Neuronal stem cell (in vitro differentiated cells): ENCODE results near the gene UBA52.

Experiments used
- DNase-seq: peaks from one replicate; pipeline ENCODE4 v3.0.0-alpha.2; 2013; ENCODE audit warnings: low spot score
- H2AFZ ChIP-seq: one replicate; pipeline ENCODE4 v1.6.1; 2013; ENCODE audit warnings: mild to moderate bottlenecking, low read length, inconsistent platforms
- H2AK5ac ChIP-seq: 2 replicates; pipeline ENCODE4 v1.6.1; 2013; ENCODE audit warnings: low read depth, mild to moderate bottlenecking, inconsistent platforms, low read length, moderate library complexity, mixed read lengths
- H2BK120ac ChIP-seq: 2 replicates; pipeline ENCODE4 v1.6.1; 2013; ENCODE audit warnings: low read depth, mild to moderate bottlenecking, inconsistent platforms, low read length, moderate library complexity, mixed read lengths
- H2BK12ac ChIP-seq: one replicate; pipeline ENCODE4 v1.6.1; 2013; ENCODE audit warnings: low read length, inconsistent platforms
- H2BK15ac ChIP-seq: 2 replicates; pipeline ENCODE4 v1.6.1; 2013; ENCODE audit warnings: mild to moderate bottlenecking, low read length, inconsistent platforms, mixed read lengths
- H2BK5ac ChIP-seq: one replicate; pipeline ENCODE4 v1.6.1; 2013; ENCODE audit warnings: inconsistent platforms, mild to moderate bottlenecking, low read length, moderate library complexity
- H3K14ac ChIP-seq: one replicate; pipeline ENCODE4 v1.6.1; 2013; ENCODE audit warnings: low read length, inconsistent platforms
- H3K18ac ChIP-seq: 2 replicates; pipeline ENCODE4 v1.6.1; 2013; ENCODE audit warnings: low read length, inconsistent platforms
- H3K23ac ChIP-seq: 2 replicates; pipeline ENCODE4 v1.6.1; 2013; ENCODE audit warnings: low read depth, mild to moderate bottlenecking, mixed read lengths, low read length, inconsistent platforms; ENCODE audit not compliant: poor library complexity
- H3K27ac ChIP-seq: replicated peaks from 3 replicates; pipeline ENCODE4 v1.5.1; 2013; ENCODE audit warnings: low read length, inconsistent platforms
- H3K27me3 ChIP-seq, 3 experiments: 2 replicates each; pipeline ENCODE4 v1.6.1; 2013; ENCODE audit warnings: low read length in 3 of 3, mild to moderate bottlenecking in 2 of 3, inconsistent platforms in 1 of 3, low read depth in 1 of 3, mixed read lengths in 1 of 3, moderate library complexity in 1 of 3; ENCODE audit not compliant: control insufficient read depth in 3 of 3, insufficient read depth in 3 of 3
- H3K36me3 ChIP-seq, 2 donors: replicated peaks in 1 of 2; 2 replicates each; pipeline ENCODE4 v1.6.1; 2013; ENCODE audit warnings: low read length in 2 of 2; ENCODE audit not compliant: control insufficient read depth in 2 of 2, insufficient read depth in 2 of 2
- H3K4ac ChIP-seq: 2 replicates; pipeline ENCODE4 v1.6.1; 2013; ENCODE audit warnings: inconsistent platforms, mild to moderate bottlenecking, low read length, moderate library complexity
- H3K4me1 ChIP-seq, 2 donors: 1 replicate in 1 of 2; 2 replicates in 1 of 2; pipeline ENCODE4 v1.6.1; 2013; ENCODE audit warnings: low read length in 2 of 2, low read depth in 1 of 2; ENCODE audit not compliant: control insufficient read depth in 2 of 2, insufficient read depth in 1 of 2
- H3K4me2 ChIP-seq: one replicate; pipeline ENCODE4 v1.6.1; 2013; ENCODE audit warnings: mild to moderate bottlenecking, low read length, inconsistent platforms; ENCODE audit not compliant: insufficient read depth, poor library complexity, severe bottlenecking
- H3K4me3 ChIP-seq, 2 donors: 2 replicates each; pipeline ENCODE4 v1.5.1; 2013; ENCODE audit warnings: low read length in 2 of 2, mild to moderate bottlenecking in 2 of 2, inconsistent platforms in 1 of 2, moderate library complexity in 1 of 2
- H3K79me1 ChIP-seq: one replicate; pipeline ENCODE4 v1.6.1; 2013; ENCODE audit warnings: low read depth, mild to moderate bottlenecking, inconsistent platforms, low read length, moderate library complexity
- H3K9ac ChIP-seq: one replicate; pipeline ENCODE4 v1.6.1; 2013; ENCODE audit warnings: mild to moderate bottlenecking, low read depth, low read length, inconsistent platforms; ENCODE audit not compliant: poor library complexity
- H3K9me3 ChIP-seq, 2 donors: replicated peaks in 1 of 2; 2 replicates each; pipeline versions ENCODE3 to v1.6.1; 2013; ENCODE audit warnings: low read length in 2 of 2, mild to moderate bottlenecking in 2 of 2, inconsistent platforms in 1 of 2, low read depth in 1 of 2, mixed read lengths in 1 of 2, moderate library complexity in 1 of 2; ENCODE audit not compliant: control insufficient read depth in 2 of 2, insufficient read depth in 1 of 2
- H4K8ac ChIP-seq: one replicate; pipeline ENCODE4 v1.6.1; 2013; ENCODE audit warnings: low read depth, mild to moderate bottlenecking, inconsistent platforms, low read length, moderate library complexity
- H4K91ac ChIP-seq: one replicate; pipeline ENCODE4 v1.6.1; 2013; ENCODE audit warnings: low read length, low read depth, mild to moderate bottlenecking, inconsistent platforms; ENCODE audit not compliant: poor library complexity
- WGBS, 2 donors: extraction: QIAGEN DNeasy Blood & Tissue Kit; methylation state at CpG; one replicate each; pipeline ENCODE4 v1.1.7; 2013; ENCODE audit warnings: missing lambda C conversion rate in 2 of 2, mixed read lengths in 1 of 2; ENCODE audit not compliant: insufficient read length in 2 of 2, insufficient replicate concordance in 1 of 2; ENCODE audit errors: extremely low coverage in 2 of 2; 5-methylcytosine and 5-hydroxymethylcytosine counted together

The UBA52 gene

GRCh38 chr19:18559685-18560084, 12.0 kb upstream of the UBA52 start:
- no CpG with 5 or more reads among the region's 5 CpGs for WGBS, 2 donors
- Histone ChIP-seq H4K91ac (no peak overlapping the region), H3K4me2 (no peak overlapping the region), H3K4me1 (no peaks in the 10 kb centered on the region), H2AK5ac (no peak overlapping the region), H4K8ac (no peak overlapping the region), H2BK5ac (no peak overlapping the region), H3K36me3 (peaks cover 7 to 38% of the 10 kb centered on the region in 2 donors), H3K27ac (no peak overlapping the region), H2BK120ac (no peak overlapping the region), H3K4ac (no peak overlapping the region), H3K18ac (no peak overlapping the region), H3K4me3 (no peak overlapping the region), H3K23ac (no peak overlapping the region), H3K79me1 (peaks cover 5% of the 10 kb centered on the region), H3K9me3 (peaks cover 0 to 2% of the 10 kb centered on the region in 2 donors), H2AFZ (no peak overlapping the region), H2BK15ac (no peak overlapping the region), H3K27me3 (no peaks in the 10 kb centered on the region), H2BK12ac (no peak overlapping the region), H3K14ac (no peak overlapping the region), H3K9ac (no peak overlapping the region)
- DNase-seq, result no peak

- Histone ChIP-seq H3K4ac (no peak overlapping the region), H3K4me2 (no peak overlapping the region), H3K9me3 (peaks cover 0 to 3% of the 10 kb centered on the region in 2 donors), H3K27ac (no peak overlapping the region), H2AK5ac (no peak overlapping the region), H3K9ac (no peak overlapping the region), H2BK5ac (no peak overlapping the region), H3K36me3 (peaks cover 15 to 61% of the 10 kb centered on the region in 2 donors), H3K23ac (no peak overlapping the region), H4K8ac (no peak overlapping the region), H3K14ac (no peak overlapping the region), H4K91ac (no peak overlapping the region), H2AFZ (no peak overlapping the region), H2BK15ac (no peak overlapping the region), H3K4me1 (no peaks in the 10 kb centered on the region), H2BK120ac (no peak overlapping the region), H3K79me1 (peaks cover 5% of the 10 kb centered on the region), H3K4me3 (no peak overlapping the region), H3K18ac (no peak overlapping the region), H2BK12ac (no peak overlapping the region), H3K27me3 (no peaks in the 10 kb centered on the region)
- no peak for DNase-seq
- WGBS, 2 donors, result no CpG with 5 or more reads among the region's 14 CpGs
Measured at GRCh38 chr19:18562086-18562485, 9.6 kb upstream of the UBA52 start.

GRCh38 chr19:18566953-18567352, 4.7 kb upstream of the UBA52 start:
- Histone ChIP-seq H3K9me3 (peaks cover 0 to 3% of the 10 kb centered on the region in 2 donors), H3K23ac (peak overlapping the region; percentile 55), H2BK12ac (no peak overlapping the region), H3K27ac (no peak overlapping the region), H4K91ac (no peak overlapping the region), H3K18ac (no peak overlapping the region), H2AK5ac (no peak overlapping the region), H4K8ac (no peak overlapping the region), H3K9ac (peak overlapping the region; percentile 44), H3K14ac (no peak overlapping the region), H3K27me3 (no peaks in the 10 kb centered on the region), H3K4me1 (peaks cover 0 to 3% of the 10 kb centered on the region in 2 donors), H3K4ac (no peak overlapping the region), H2BK15ac (no peak overlapping the region), H3K79me1 (peaks cover 3% of the 10 kb centered on the region), H2BK120ac (no peak overlapping the region), H2AFZ (no peak overlapping the region), H3K4me3 (no peak overlapping the region), H3K4me2 (no peak overlapping the region), H2BK5ac (no peak overlapping the region), H3K36me3 (peaks cover 36 to 77% of the 10 kb centered on the region in 2 donors)
- WGBS, 2 donors, result no CpG with 5 or more reads among the region's 8 CpGs
- no peak for DNase-seq

- Histone ChIP-seq H3K4me1 (peaks cover 10 to 13% of the 10 kb centered on the region in 2 donors), H3K18ac (no peak overlapping the region), H3K36me3 (peaks cover 42 to 71% of the 10 kb centered on the region in 2 donors)
Measured at GRCh38 chr19:18568367-18568766, 3.3 kb upstream of the UBA52 start.

More at GRCh38 chr19:18568367-18568766, 3.3 kb upstream of the UBA52 start:
- peaks cover 0 to 3% of the 10 kb centered on the region in 2 donors for H3K9me3 ChIP-seq
- peaks cover 11% of the 10 kb centered on the region for H3K79me1 ChIP-seq
- DNase-seq, result no peak
- no peak overlapping the region for H2AFZ ChIP-seq
- peak overlapping the region; percentile 44 for H3K9ac ChIP-seq
- no peak overlapping the region for H2BK120ac ChIP-seq
- no peak overlapping the region for H3K27ac ChIP-seq
- H3K14ac ChIP-seq, result no peak overlapping the region
- no peak overlapping the region for H3K4ac ChIP-seq
- H2BK5ac ChIP-seq, result peak overlapping the region; percentile 39
- H2BK15ac ChIP-seq, result no peak overlapping the region
- no peak overlapping the region for H2AK5ac ChIP-seq
- H4K91ac ChIP-seq, result no peak overlapping the region
- peak overlapping the region; percentile 89 for H3K23ac ChIP-seq
- H3K27me3 ChIP-seq, result no peaks in the 10 kb centered on the region
- H3K4me3 ChIP-seq, result no peak overlapping the region
- H2BK12ac ChIP-seq, result no peak overlapping the region
- WGBS, 2 donors, result no CpG with 5 or more reads among the region's 15 CpGs
- H4K8ac ChIP-seq, result no peak overlapping the region
- no peak overlapping the region for H3K4me2 ChIP-seq
